ENCODE measurements around the gene OSM. TPM values are rescaled to one million over a fixed set of nuclear protein-coding genes. Genes with fewer than 3 reads are reported as not detected.
"Not testable (repeated sequence)": the region's sequence is repeated elsewhere in the genome, so short reads cannot be mapped to it uniquely, and the experiment has no call there.

Gene OSM
- total RNA-seq, 5 donors from 2014 or later (not counting 1 experiment from before 2014, with no cell fraction given), result 5.9 to 16.5 (median 7.4) TPM

DNA sequence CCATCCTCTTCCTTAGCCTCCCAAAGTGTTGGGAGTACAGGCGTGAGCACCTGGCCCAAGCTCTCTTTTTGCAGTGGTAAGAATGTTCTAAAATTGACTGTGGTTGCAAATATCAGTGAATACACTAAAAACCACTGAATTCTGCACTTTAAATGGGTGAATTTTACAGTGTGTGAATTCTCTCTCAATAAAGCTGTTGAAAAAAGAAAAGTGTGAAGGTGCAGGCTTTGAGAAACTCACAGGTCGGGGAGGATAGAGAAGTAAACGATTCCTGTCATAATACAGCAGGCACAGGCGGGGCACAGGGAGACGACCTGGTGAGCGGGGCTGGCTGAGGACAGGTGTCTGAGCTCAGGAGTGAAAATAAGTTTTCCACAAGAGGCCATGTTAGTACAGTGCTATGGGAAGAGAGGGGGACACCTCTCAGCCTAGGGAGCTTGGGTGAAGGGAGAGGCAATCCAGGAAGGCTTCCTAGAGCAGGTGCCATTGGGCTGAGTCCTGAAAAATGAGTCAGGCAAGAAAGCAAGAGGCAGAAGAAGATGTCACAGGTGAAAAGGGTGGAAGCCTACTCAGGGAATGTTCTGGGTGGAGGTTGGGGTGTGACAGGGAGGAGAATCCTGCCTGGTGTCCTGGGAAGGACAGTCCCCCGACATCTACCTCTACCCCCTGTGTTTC is 46.2 kb downstream of the OSM start:
- peak overlapping the region; percentile 64 for H3K27ac ChIP-seq (ENCODE audit: low read length)
- Mint-ChIP-seq H3K4me1 (peaks cover 54 to 66% (median 60%) of the 10 kb centered on the region in 3 donors), H3K27me3 (no peaks in the 10 kb centered on the region), H3K9me3 (no peaks in the 10 kb centered on the region), H3K4me3 (peak overlapping the region; percentile 57 to 78 (median 67)), H3K36me3 (no peaks in the 10 kb centered on the region), H3K27ac (peak overlapping the region; percentile 85 to 94)
- no peak for DNase-seq
- 64% methylated on average over 5 of the region's 7 CpGs for WGBS (ENCODE audit: insufficient coverage)
- H3K4me3 ChIP-seq (ENCODE audit: control insufficient read depth in 1 of 2, extremely low read depth in 1 of 2, low read length in 1 of 2), result peak overlapping the region; percentile 27 to 45
- ChIA-PET POLR2A (no interaction called here), CTCF (interaction anchor here in 1 of 2 donors (0.9 kb wide), 1 partner anchor 170 kb away, joined by 7 read pairs; no protein-coding TSS in a partner anchor)
- H3K27me3 ChIP-seq (replicated peaks in 1 of 2; ENCODE audit: control insufficient read depth in 2 of 2, extremely low read depth in 1 of 2, insufficient read depth in 2 of 2, low read length in 1 of 2), result no peaks in the 10 kb centered on the region
- H3K36me3 ChIP-seq (ENCODE audit: control insufficient read depth in 2 of 2, extremely low read depth in 1 of 2, insufficient read depth in 1 of 2, low read length in 1 of 2), result no peaks in the 10 kb centered on the region
- H3K9me3 ChIP-seq, result no peaks in the 10 kb centered on the region
- no peak for ATAC-seq (replicated peaks in 1 of 4)
- H3K4me1 ChIP-seq (ENCODE audit: control insufficient read depth in 1 of 2, extremely low read depth in 1 of 2, insufficient read depth in 2 of 2, low read length in 2 of 2), result peaks cover 22 to 57% of the 10 kb centered on the region in 2 experiments

DNA sequence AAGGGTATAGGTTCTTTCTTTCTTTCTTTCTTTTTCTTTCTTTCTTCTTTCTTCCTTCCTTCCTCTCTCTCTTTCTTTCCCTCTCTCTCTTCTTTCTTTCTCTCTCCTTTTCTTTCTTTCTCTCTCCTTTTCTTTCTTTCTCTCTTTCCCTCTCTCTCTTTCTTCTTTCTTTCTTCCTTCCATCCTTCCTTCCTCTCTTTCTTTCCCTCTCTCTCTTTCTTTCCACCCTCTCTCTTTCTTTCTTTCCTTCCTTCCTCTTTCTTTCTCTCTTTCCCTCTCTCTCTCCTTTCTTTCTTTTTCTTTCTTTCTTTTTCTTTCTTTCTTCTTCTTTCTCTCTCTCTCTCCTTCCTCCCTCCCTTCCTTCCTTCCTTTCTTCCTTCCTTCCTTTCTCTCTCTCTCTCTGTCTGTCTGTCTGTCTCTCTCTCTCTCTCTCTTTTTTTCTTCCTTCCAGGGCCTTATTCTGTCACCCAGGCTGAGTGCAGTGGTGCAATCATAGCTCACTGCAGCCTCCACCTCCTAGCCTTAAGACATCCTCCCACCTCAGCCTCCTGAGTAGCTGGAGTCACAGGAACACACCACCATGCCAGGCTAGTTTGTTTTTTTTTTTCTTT is 46.9 kb downstream of the OSM start:
- H3K36me3 Mint-ChIP-seq, result no peaks in the 10 kb centered on the region
- Histone ChIP-seq H3K27me3 (replicated peaks in 1 of 2; ENCODE audit: control insufficient read depth in 2 of 2, extremely low read depth in 1 of 2, insufficient read depth in 2 of 2, low read length in 1 of 2) (no peaks in the 10 kb centered on the region), H3K27ac (ENCODE audit: low read length) (peak overlapping the region; percentile 64), H3K4me3 (ENCODE audit: control insufficient read depth in 1 of 2, extremely low read depth in 1 of 2, low read length in 1 of 2) (no peak overlapping the region), H3K36me3 (ENCODE audit: control insufficient read depth in 2 of 2, extremely low read depth in 1 of 2, insufficient read depth in 1 of 2, low read length in 1 of 2) (no peaks in the 10 kb centered on the region), H3K9me3 (no peaks in the 10 kb centered on the region), H3K4me1 (ENCODE audit: control insufficient read depth in 1 of 2, extremely low read depth in 1 of 2, insufficient read depth in 2 of 2, low read length in 2 of 2) (peaks cover 22 to 50% of the 10 kb centered on the region in 2 experiments)
- peak overlapping the region; percentile 85 to 94 for H3K27ac Mint-ChIP-seq
- DNase-seq (no peak), ATAC-seq (replicated peaks in 1 of 4) (no peak)
- no peaks in the 10 kb centered on the region for H3K27me3 Mint-ChIP-seq
- ChIA-PET CTCF (interaction anchor here in 1 of 2 donors (0.9 kb wide), 1 partner anchor 171 kb away, joined by 7 read pairs; no protein-coding TSS in a partner anchor), POLR2A (no interaction called here)
- H3K9me3 Mint-ChIP-seq, result no peaks in the 10 kb centered on the region
- H3K4me3 Mint-ChIP-seq, result peak overlapping the region in 1 of 3 donors; percentile 78
- H3K4me1 Mint-ChIP-seq, result peaks cover 48 to 63% (median 58%) of the 10 kb centered on the region in 3 donors

DNA sequence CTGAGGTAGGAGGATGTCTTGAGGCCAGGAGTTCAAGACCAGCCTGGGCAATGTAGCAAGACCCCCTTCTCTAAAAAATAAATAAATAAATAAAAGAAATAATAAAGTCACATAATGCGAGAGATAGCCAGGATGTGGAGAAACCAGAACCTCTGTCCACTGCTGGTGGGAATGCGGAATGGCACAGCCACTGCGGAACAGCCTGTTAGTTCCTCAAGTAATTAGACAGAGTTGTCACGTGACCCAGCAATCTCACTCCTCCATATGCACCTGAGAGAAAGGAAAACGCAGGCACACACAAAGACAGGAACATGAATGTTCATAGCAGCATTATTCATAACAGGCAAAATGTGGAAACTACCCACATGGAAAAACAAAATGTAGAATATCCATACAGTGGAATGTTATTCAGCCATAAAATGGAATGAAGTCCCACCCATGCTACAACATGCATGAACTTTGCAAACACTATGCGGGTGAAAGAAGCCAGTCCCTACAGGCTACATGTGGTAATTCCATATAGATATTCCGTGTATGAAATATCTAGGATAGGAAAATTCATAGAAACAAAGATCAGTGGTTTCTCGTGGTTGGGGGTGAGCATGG is 47.5 kb downstream of the OSM start:
- Histone ChIP-seq H3K27ac (ENCODE audit: low read length) (no peak overlapping the region), H3K4me3 (ENCODE audit: control insufficient read depth in 1 of 2, extremely low read depth in 1 of 2, low read length in 1 of 2) (no peak overlapping the region), H3K9me3 (no peaks in the 10 kb centered on the region), H3K4me1 (ENCODE audit: control insufficient read depth in 1 of 2, extremely low read depth in 1 of 2, insufficient read depth in 2 of 2, low read length in 2 of 2) (peaks cover 22 to 44% of the 10 kb centered on the region in 2 experiments), H3K36me3 (ENCODE audit: control insufficient read depth in 2 of 2, extremely low read depth in 1 of 2, insufficient read depth in 1 of 2, low read length in 1 of 2) (no peaks in the 10 kb centered on the region), H3K27me3 (replicated peaks in 1 of 2; ENCODE audit: control insufficient read depth in 2 of 2, extremely low read depth in 1 of 2, insufficient read depth in 2 of 2, low read length in 1 of 2) (no peaks in the 10 kb centered on the region)
- Mint-ChIP-seq H3K9me3 (no peaks in the 10 kb centered on the region), H3K27ac (no peak overlapping the region), H3K27me3 (no peaks in the 10 kb centered on the region), H3K36me3 (no peaks in the 10 kb centered on the region), H3K4me3 (peak overlapping the region in 1 of 3 donors; percentile 78), H3K4me1 (peaks cover 48 to 64% (median 60%) of the 10 kb centered on the region in 3 donors)
- POLR2A ChIA-PET, result no interaction called here
- no peak for DNase-seq
- 100% methylated on average over 2 of the region's 8 CpGs for WGBS (ENCODE audit: insufficient coverage)
- no peak for ATAC-seq (replicated peaks in 1 of 4)
- CTCF ChIA-PET, result no interaction called here

DNA sequence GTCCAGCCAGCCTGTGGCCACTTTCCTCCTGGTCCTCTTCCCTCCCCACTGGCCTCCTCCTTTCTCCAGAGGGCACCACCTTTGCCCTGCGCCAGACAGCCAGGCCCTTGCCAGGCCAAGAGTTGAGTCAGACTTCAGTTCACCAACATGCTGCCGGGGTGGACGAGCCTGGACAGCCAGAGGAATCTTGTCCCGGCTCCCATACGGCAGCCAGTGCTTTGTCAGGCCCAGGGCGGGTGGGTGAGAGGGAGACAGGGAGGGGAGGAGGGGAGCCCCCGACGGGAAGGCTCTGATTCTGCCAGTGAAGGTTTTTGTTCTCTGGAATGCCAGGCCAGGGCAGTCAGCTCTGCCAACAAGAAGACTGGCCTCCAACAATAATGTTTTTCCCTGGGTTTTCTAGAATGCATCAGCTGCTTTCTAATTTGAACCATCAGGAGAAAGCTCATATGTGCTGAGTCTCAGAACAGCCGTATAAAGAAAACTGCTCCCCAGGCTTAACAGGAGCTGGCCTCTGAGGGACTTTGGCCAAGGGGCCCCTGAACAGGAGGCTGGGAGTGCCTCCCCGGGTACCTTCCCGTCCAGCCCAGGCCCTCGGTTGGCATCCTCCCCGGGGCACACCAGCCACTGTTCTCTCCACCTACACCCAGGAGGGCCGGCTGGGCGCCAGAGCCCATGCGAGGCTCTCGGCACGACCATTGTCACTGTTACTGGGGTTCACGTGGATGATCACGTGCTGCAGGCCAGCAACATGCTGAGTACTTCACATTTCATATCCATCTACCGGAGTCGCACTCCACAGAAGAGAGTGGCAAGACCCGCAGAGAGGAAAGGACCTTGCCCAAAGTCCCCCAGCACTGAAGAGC is 48.7 kb downstream of the OSM start:
- no peak overlapping the region for H3K27ac ChIP-seq (ENCODE audit: low read length)
- Mint-ChIP-seq H3K4me3 (no peak overlapping the region), H3K27me3 (no peaks in the 10 kb centered on the region), H3K4me1 (peaks cover 42 to 60% (median 55%) of the 10 kb centered on the region in 3 donors), H3K9me3 (no peaks in the 10 kb centered on the region), H3K36me3 (no peaks in the 10 kb centered on the region), H3K27ac (no peak overlapping the region)
- DNase-seq, result no peak
- no peaks in the 10 kb centered on the region for H3K9me3 ChIP-seq
- ChIA-PET POLR2A (no interaction called here), CTCF (no interaction called here)
- H3K27me3 ChIP-seq (replicated peaks in 1 of 2; ENCODE audit: control insufficient read depth in 2 of 2, extremely low read depth in 1 of 2, insufficient read depth in 2 of 2, low read length in 1 of 2), result no peaks in the 10 kb centered on the region
- H3K36me3 ChIP-seq (ENCODE audit: control insufficient read depth in 2 of 2, extremely low read depth in 1 of 2, insufficient read depth in 1 of 2, low read length in 1 of 2), result no peaks in the 10 kb centered on the region
- WGBS (ENCODE audit: insufficient coverage), result 97% methylated on average over 21 of the region's 23 CpGs
- no peak for ATAC-seq (replicated peaks in 1 of 4)
- peaks cover 22 to 36% of the 10 kb centered on the region in 2 experiments for H3K4me1 ChIP-seq (ENCODE audit: control insufficient read depth in 1 of 2, extremely low read depth in 1 of 2, insufficient read depth in 2 of 2, low read length in 2 of 2)
- H3K4me3 ChIP-seq (ENCODE audit: control insufficient read depth in 1 of 2, extremely low read depth in 1 of 2, low read length in 1 of 2), result no peak overlapping the region

DNA sequence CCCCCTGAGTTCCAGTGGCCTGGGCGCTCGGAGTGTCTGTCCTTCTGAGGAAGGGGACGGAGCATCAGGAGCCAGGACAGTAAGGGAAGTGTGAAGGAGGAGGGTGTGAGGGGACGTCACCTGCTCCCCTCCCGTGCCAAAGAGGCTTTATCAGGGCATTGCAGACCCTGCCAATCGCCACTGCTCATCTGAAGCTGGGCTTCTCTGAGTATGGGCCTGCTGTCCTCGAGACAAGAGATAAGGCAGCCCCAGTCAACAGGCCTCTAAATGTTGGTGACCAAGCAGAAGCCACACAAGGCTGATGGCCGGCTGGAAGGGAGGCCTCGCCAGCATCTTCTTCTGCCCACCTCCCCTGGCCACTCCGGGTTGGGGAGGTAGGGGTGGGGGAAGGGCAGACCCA is 49.9 kb downstream of the OSM start:
- Mint-ChIP-seq H3K4me3 (no peak overlapping the region), H3K36me3 (no peaks in the 10 kb centered on the region), H3K27ac (no peak overlapping the region), H3K4me1 (peaks cover 37 to 55% (median 45%) of the 10 kb centered on the region in 3 donors), H3K9me3 (no peaks in the 10 kb centered on the region), H3K27me3 (no peaks in the 10 kb centered on the region)
- H3K27ac ChIP-seq (ENCODE audit: low read length), result no peak overlapping the region
- peaks cover 21 to 27% of the 10 kb centered on the region in 2 experiments for H3K4me1 ChIP-seq (ENCODE audit: control insufficient read depth in 1 of 2, extremely low read depth in 1 of 2, insufficient read depth in 2 of 2, low read length in 2 of 2)
- no peaks in the 10 kb centered on the region for H3K27me3 ChIP-seq (replicated peaks in 1 of 2; ENCODE audit: control insufficient read depth in 2 of 2, extremely low read depth in 1 of 2, insufficient read depth in 2 of 2, low read length in 1 of 2)
- no peak for DNase-seq
- CTCF ChIA-PET, result no interaction called here
- no peaks in the 10 kb centered on the region for H3K36me3 ChIP-seq (ENCODE audit: control insufficient read depth in 2 of 2, extremely low read depth in 1 of 2, insufficient read depth in 1 of 2, low read length in 1 of 2)
- POLR2A ChIA-PET, result no interaction called here
- 86% methylated on average over 7 of the region's 10 CpGs for WGBS (ENCODE audit: insufficient coverage)
- H3K4me3 ChIP-seq (ENCODE audit: control insufficient read depth in 1 of 2, extremely low read depth in 1 of 2, low read length in 1 of 2), result no peak overlapping the region
- no peaks in the 10 kb centered on the region for H3K9me3 ChIP-seq
- no peak for ATAC-seq (replicated peaks in 1 of 4)

GRCh38 chr22:30216272-30216671 is 50.4 kb downstream of the OSM start:
- whole genome bisulfite sequencing (ENCODE audit: insufficient coverage), result no CpG with 5 or more reads among the region's 3 CpGs
- H3K4me1 Mint-ChIP-seq, result peaks cover 32 to 50% (median 40%) of the 10 kb centered on the region in 3 donors
- H3K4me3 ChIP-seq (ENCODE audit: control insufficient read depth in 1 of 2, extremely low read depth in 1 of 2, low read length in 1 of 2); DNase-seq; H3K9me3 Mint-ChIP-seq; H3K27ac Mint-ChIP-seq; H3K36me3 ChIP-seq (ENCODE audit: control insufficient read depth in 2 of 2, extremely low read depth in 1 of 2, insufficient read depth in 1 of 2, low read length in 1 of 2); ATAC-seq (replicated peaks in 1 of 4); H3K9me3 ChIP-seq; H3K27me3 Mint-ChIP-seq; H3K27ac ChIP-seq (ENCODE audit: low read length); H3K4me3 Mint-ChIP-seq; POLR2A ChIA-PET; CTCF ChIA-PET; H3K36me3 Mint-ChIP-seq; H3K27me3 ChIP-seq (replicated peaks in 1 of 2; ENCODE audit: control insufficient read depth in 2 of 2, extremely low read depth in 1 of 2, insufficient read depth in 2 of 2, low read length in 1 of 2): not testable (repeated sequence)
- H3K4me1 ChIP-seq (ENCODE audit: control insufficient read depth in 1 of 2, extremely low read depth in 1 of 2, insufficient read depth in 2 of 2, low read length in 2 of 2), result peaks cover 18 to 23% of the 10 kb centered on the region in 2 experiments
